Vagina (tissue), 2 donors: ENCODE data around the gene PTX3. TPM values are rescaled to one million over a fixed set of nuclear protein-coding genes. Genes with fewer than 3 reads are reported as not detected.

Experiments used
- DNase-seq, 2 donors: peaks; one replicate each; pipeline ENCODE4 v3.0.0-alpha.2; 2017; ENCODE audit errors: extremely low spot score in 2 of 2
- H3K27ac ChIP-seq: fragments of 200-600 bp; sonication (generic); one replicate; pipeline ENCODE4 v1.5.1; 2019
- H3K27me3 ChIP-seq: fragments of 200-600 bp; sonication (generic); one replicate; pipeline ENCODE4 v1.5.1; 2019
- H3K36me3 ChIP-seq, 2 donors: fragments of 200-600 bp; sonication (generic); one replicate each; pipeline ENCODE4 v1.5.1; 2017 to 2019
- H3K4me1 ChIP-seq: fragments of 200-600 bp; sonication (generic); one replicate; pipeline ENCODE4 v1.5.1; 2019
- H3K4me3 ChIP-seq, 2 donors: fragments of 200-600 bp; sonication (generic); 1 replicate in 1 of 2; 2 replicates in 1 of 2; pipeline ENCODE4 v1.5.1; 2016 to 2019
- H3K9me3 ChIP-seq: fragments of 200-600 bp; sonication (generic); one replicate; pipeline ENCODE4 v1.5.1; 2019
- POLR2A ChIP-seq, 2 donors: fragments of 450-650 bp; IDR thresholded peaks; one replicate each; pipeline ENCODE4 v1.6.1; 2017; ENCODE audit warnings: antibody characterized with exemption in 2 of 2, mild to moderate bottlenecking in 2 of 2, moderate library complexity in 2 of 2
- POLR2AphosphoS5 ChIP-seq, 2 donors: sonication (generic); formaldehyde crosslinking; IDR thresholded peaks; one replicate each; pipeline ENCODE4 v1.9.0; 2017; ENCODE audit warnings: antibody characterized with exemption in 2 of 2, mild to moderate bottlenecking in 2 of 2, low read depth in 1 of 2; ENCODE audit not compliant: insufficient read depth in 1 of 2
- intact Hi-C: fragments of 100-400 bp; cut with DNase I; formaldehyde crosslinking; loops from one replicate; pipeline ENCODE4 v1.15.1; 2023
- total RNA-seq: library from RNA; depleted of rRNA; stranded (reverse); fragments of >200 nt; gene quantifications from one replicate; pipeline ENCODE4 v1.2.3, GENCODE V29; 2016
- TF ChIP-seq, protein P1 (sequence below), 3 experiments: fragments of 450-650 bp in 2 of 3; fragments of 200-600 bp in 1 of 3; sonication (generic) in 1 of 3; IDR thresholded peaks; one replicate each; pipeline ENCODE4 v1.5.1; 2017 to 2019; ENCODE audit warnings: antibody characterized with exemption in 3 of 3, mild to moderate bottlenecking in 2 of 3, moderate library complexity in 2 of 3

PTX3 gene
- total RNA-seq, 1 donor from 2014 or later, result 29.2 TPM

DNA sequence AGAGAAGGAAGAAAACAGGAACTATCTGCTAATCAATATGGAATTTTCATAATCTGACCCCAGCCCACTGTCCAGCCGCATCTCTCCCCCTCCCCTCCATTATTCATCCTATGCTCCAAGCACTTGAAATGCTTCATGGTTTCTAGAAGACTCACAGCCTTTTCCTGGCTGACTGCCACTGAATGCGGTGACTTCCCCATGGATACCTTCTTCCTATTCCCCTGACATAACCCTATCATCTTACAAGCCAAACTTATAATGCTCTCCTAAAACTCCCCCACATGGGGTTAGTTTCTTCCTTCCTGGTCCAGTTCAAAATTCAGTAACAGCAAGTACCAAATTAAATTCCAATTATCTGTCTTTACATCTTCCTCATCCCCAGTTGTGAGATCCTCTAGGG lies 31.2 kb upstream of the PTX3 start:
- no peaks in the 10 kb centered on the region for H3K9me3 ChIP-seq
- intact Hi-C loops, result no loop called here
- H3K27me3 ChIP-seq, result no peaks in the 10 kb centered on the region
- H3K36me3 ChIP-seq, result no peaks in the 10 kb centered on the region
- H3K4me3 ChIP-seq, result no peak overlapping the region
- H3K27ac ChIP-seq, result no peak overlapping the region
- no peak for DNase-seq
- H3K4me1 ChIP-seq, result no peaks in the 10 kb centered on the region
- TF ChIP-seq POLR2A (IDR thresholded peaks at IDR 0.05) (no peak), POLR2AphosphoS5 (IDR thresholded peaks at IDR 0.05; ENCODE audit: insufficient read depth in 1 of 2, low read depth in 1 of 2) (no peak)
- TF ChIP-seq, protein P1, sequence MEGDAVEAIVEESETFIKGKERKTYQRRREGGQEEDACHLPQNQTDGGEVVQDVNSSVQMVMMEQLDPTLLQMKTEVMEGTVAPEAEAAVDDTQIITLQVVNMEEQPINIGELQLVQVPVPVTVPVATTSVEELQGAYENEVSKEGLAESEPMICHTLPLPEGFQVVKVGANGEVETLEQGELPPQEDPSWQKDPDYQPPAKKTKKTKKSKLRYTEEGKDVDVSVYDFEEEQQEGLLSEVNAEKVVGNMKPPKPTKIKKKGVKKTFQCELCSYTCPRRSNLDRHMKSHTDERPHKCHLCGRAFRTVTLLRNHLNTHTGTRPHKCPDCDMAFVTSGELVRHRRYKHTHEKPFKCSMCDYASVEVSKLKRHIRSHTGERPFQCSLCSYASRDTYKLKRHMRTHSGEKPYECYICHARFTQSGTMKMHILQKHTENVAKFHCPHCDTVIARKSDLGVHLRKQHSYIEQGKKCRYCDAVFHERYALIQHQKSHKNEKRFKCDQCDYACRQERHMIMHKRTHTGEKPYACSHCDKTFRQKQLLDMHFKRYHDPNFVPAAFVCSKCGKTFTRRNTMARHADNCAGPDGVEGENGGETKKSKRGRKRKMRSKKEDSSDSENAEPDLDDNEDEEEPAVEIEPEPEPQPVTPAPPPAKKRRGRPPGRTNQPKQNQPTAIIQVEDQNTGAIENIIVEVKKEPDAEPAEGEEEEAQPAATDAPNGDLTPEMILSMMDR (IDR thresholded peaks at IDR 0.05), result no peak

DNA sequence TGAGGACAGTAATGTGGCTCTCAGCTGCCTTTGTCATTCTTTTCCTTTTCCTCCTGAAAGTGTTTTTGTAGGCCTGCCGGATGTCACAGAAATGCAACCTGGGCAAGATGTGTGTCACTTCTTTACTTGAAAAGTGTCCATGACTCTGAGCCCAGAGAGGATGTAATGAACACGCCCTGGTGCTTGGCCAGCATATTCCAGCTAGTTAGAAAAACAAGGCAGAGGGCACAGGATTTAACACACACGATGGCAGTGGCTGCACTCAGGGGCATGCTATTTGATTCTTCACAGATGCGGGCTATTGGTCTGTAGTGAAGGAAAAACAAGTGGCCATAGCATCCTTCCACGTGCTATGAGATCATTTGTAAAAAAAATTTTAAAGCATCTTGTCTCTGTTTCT lies 30.3 kb upstream of the PTX3 start:
- no peaks in the 10 kb centered on the region for H3K27me3 ChIP-seq
- TF ChIP-seq, protein P1 (IDR thresholded peaks at IDR 0.05), result no peak
- no peak for TF ChIP-seq POLR2A (IDR thresholded peaks at IDR 0.05)
- TF ChIP-seq POLR2AphosphoS5 (IDR thresholded peaks at IDR 0.05; ENCODE audit: insufficient read depth in 1 of 2, low read depth in 1 of 2), result no peak
- intact Hi-C loops, result no loop called here
- no peaks in the 10 kb centered on the region for H3K36me3 ChIP-seq
- no peaks in the 10 kb centered on the region for H3K4me1 ChIP-seq
- H3K9me3 ChIP-seq, result no peaks in the 10 kb centered on the region
- no peak for DNase-seq
- no peak overlapping the region for H3K27ac ChIP-seq
- H3K4me3 ChIP-seq, result no peak overlapping the region

DNA sequence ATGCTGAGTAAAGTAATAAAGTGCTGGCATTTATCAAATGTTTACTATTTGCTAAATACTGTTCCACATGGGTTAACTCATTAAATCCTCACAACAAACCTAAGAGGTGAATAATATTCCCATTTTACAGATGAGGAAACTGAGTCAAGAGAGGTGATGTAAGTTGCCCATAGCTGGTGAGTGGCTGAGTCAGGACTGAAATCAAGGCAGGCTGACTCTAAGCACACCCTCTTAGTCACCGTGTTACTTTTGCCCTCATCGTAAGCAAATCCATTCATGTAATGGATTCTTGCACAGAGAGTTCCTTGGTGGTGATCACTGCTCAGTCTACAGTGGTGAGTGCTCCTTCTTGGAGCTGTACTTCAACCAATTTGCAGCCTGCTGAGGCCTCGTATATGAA lies 28.9 kb upstream of the PTX3 start:
- Histone ChIP-seq H3K27me3 (no peaks in the 10 kb centered on the region), H3K36me3 (no peaks in the 10 kb centered on the region), H3K4me3 (no peak overlapping the region), H3K9me3 (no peaks in the 10 kb centered on the region), H3K4me1 (no peaks in the 10 kb centered on the region), H3K27ac (no peak overlapping the region)
- intact Hi-C loops, result no loop called here
- TF ChIP-seq POLR2AphosphoS5 (IDR thresholded peaks at IDR 0.05; ENCODE audit: insufficient read depth in 1 of 2, low read depth in 1 of 2) (no peak), POLR2A (IDR thresholded peaks at IDR 0.05) (no peak)
- TF ChIP-seq, protein P1 (IDR thresholded peaks at IDR 0.05), result no peak
- no peak for DNase-seq

DNA sequence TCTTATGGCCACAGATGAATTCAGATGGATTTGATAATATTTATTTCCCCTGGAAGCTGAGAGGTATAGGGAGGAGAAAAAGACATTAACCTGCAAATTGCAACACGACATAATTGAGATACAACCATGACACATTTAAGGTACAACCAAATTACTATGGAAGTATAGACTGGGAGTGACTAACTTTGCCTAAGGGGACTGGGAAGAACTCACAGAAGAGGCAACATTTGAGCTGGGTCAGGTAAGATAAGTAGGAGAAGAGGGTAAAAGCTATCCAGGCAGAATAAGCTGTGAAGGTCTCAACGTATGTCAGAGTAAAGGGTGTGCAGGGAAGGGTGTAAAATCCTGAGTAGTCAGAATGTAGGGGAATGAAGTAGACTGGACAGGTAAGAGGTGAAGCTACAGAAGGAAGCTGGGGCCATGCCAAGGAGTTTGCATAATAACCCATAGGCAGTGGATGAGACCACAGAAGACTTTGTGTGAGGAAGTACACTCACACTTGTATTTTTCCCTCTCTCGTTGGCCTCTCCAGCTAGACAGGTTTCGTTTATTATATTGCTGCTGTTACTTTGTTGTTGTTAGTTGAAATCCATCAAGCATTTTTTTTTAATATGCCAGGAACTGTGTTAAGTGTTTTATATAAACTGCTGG lies 28.0 kb upstream of the PTX3 start:
- intact Hi-C loops, result no loop called here
- H3K36me3 ChIP-seq, result no peaks in the 10 kb centered on the region
- no peaks in the 10 kb centered on the region for H3K27me3 ChIP-seq
- H3K27ac ChIP-seq, result no peak overlapping the region
- no peaks in the 10 kb centered on the region for H3K4me1 ChIP-seq
- H3K4me3 ChIP-seq, result no peak overlapping the region
- no peaks in the 10 kb centered on the region for H3K9me3 ChIP-seq
- DNase-seq, result no peak
- TF ChIP-seq, protein P1 (IDR thresholded peaks at IDR 0.05), result no peak
- TF ChIP-seq POLR2A (IDR thresholded peaks at IDR 0.05) (no peak), POLR2AphosphoS5 (IDR thresholded peaks at IDR 0.05; ENCODE audit: insufficient read depth in 1 of 2, low read depth in 1 of 2) (no peak)

DNA sequence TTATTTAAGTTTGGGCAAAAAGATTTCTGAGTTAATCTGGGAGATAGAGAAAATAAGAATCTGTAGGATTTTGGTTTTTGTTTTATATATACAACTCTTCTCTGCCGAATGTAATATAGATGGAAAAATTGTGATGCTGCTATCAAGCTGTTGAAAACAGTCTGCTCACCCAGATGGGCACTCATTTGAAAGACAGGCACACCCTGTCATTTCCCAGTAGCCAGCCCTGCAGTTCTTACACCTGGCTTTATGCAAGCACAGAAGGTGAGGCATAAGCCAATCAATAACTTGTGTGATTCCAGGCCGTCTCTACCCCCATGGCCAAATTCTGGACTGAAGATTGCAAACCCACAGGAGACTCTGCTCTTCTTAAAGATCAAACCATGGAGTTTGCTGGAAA lies 27.1 kb upstream of the PTX3 start:
- no peak for TF ChIP-seq POLR2A (IDR thresholded peaks at IDR 0.05)
- no peaks in the 10 kb centered on the region for H3K36me3 ChIP-seq
- intact Hi-C loops, result no loop called here
- H3K4me3 ChIP-seq, result no peak overlapping the region
- no peak for DNase-seq
- no peaks in the 10 kb centered on the region for H3K9me3 ChIP-seq
- H3K27me3 ChIP-seq, result no peaks in the 10 kb centered on the region
- no peak overlapping the region for H3K27ac ChIP-seq
- H3K4me1 ChIP-seq, result no peaks in the 10 kb centered on the region
